Hematopoietic multipotent progenitor cell treated with erythropoietin and hydrocortisone succinate and interleukin-3 and kit ligand, for 6 days (in vitro differentiated cells): ENCODE results near the gene ZGPAT.
"Not testable (repeated sequence)": the region's sequence is repeated elsewhere in the genome, so short reads cannot be mapped to it uniquely, and the experiment has no call there.

Experiments
- DNase-seq: peaks from one replicate; pipeline ENCODE4 v3.0.0-alpha.2; 2015

ZGPAT gene

GRCh38 chr20:63768591-63769515, 61.0 kb downstream of the ZGPAT start:
- no peak for DNase-seq

- no peak for DNase-seq
These were observed 62.1 kb downstream of the ZGPAT start for GRCh38 chr20:63769891-63770474.

- no peak for DNase-seq
These were observed 63.3 kb downstream of the ZGPAT start for GRCh38 chr20:63771046-63771707.

- no peak for DNase-seq
These were observed 65.1 kb downstream of the ZGPAT start for GRCh38 chr20:63772781-63773518.

GRCh38 chr20:63773571-63774241, 65.9 kb downstream of the ZGPAT start:
- DNase-seq: no peak

- no peak for DNase-seq
These were observed 66.5 kb downstream of the ZGPAT start for GRCh38 chr20:63774306-63774705.

GRCh38 chr20:63775096-63775978, 67.5 kb downstream of the ZGPAT start:
- DNase-seq: no peak

- not testable (repeated sequence) for DNase-seq
These were observed 69.0 kb downstream of the ZGPAT start for GRCh38 chr20:63776875-63777274.

- no peak for DNase-seq
These were observed 69.8 kb downstream of the ZGPAT start for GRCh38 chr20:63777614-63778013.

GRCh38 chr20:63778034-63778752, 70.4 kb downstream of the ZGPAT start:
- DNase-seq: no peak

GRCh38 chr20:63778857-63779256, 71.0 kb downstream of the ZGPAT start:
- DNase-seq: no peak

GRCh38 chr20:63781181-63781580, 73.3 kb downstream of the ZGPAT start:
- no peak for DNase-seq

GRCh38 chr20:63782051-63782471, 74.2 kb downstream of the ZGPAT start:
- DNase-seq: no peak

GRCh38 chr20:63782521-63782971, 74.7 kb downstream of the ZGPAT start:
- no peak for DNase-seq

- no peak for DNase-seq
These were observed 76.1 kb downstream of the ZGPAT start for GRCh38 chr20:63783970-63784369.

GRCh38 chr20:63785691-63786131, 77.9 kb downstream of the ZGPAT start:
- DNase-seq: no peak
